Measurements from ENCODE around the gene C17orf67. TPM values are rescaled to one million over a fixed set of nuclear protein-coding genes. Genes with fewer than 3 reads are reported as not detected.

Gene C17orf67
- total and polyA plus RNA-seq, 2 experiments from 2014 or later, result 1.2 to 1.3 TPM

DNA sequence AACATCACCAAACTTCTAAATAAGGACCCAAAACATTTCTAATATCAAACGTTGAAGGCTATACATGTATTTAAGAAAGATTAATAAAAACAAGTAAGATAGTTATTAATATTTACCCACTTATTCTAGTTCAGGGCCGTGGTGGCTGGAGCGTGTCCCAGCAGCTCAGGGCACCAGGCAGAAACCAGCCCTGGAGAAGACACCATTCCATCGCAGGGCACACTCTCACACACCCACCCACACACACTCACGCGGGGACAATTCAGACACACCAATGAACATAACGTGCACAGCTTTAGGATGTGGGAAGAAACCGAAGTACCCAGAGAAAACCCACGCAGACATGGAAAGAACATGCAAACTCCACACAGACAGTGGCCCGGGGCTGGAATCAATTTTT, 13.5 kb downstream of the C17orf67 start:
- Histone ChIP-seq H3F3A (ENCODE audit: insufficient read depth) (no peaks in the 10 kb centered on the region), H3K4me1 (ENCODE audit: insufficient read depth) (no peaks in the 10 kb centered on the region), H3K27me3 (replicated peaks; ENCODE audit: insufficient read depth) (no peaks in the 10 kb centered on the region), H4K20me1 (ENCODE audit: insufficient read depth) (no peaks in the 10 kb centered on the region), H3K36me3 (ENCODE audit: low read depth) (no peaks in the 10 kb centered on the region), H3K9ac (no peak overlapping the region), H3K4me2 (ENCODE audit: unreplicated experiment) (no peak overlapping the region), H3K4me3 (no peak overlapping the region), H3K9me2 (ENCODE audit: insufficient read depth) (no peaks in the 10 kb centered on the region), H3K79me2 (ENCODE audit: insufficient read depth) (no peaks in the 10 kb centered on the region), H3K9me3 (ENCODE audit: low read depth) (no peaks in the 10 kb centered on the region), H3K27ac (no peak overlapping the region), H2AFZ (no peak overlapping the region)
- in situ Hi-C loops (cut with MboI), result loop anchor here (10.0 kb wide), 1 partner anchor 105 kb away; no protein-coding TSS in a partner anchor
- no peak for DNase-seq
- WGBS, 2 experiments (ENCODE audit: low coverage in 1 of 2, low lambda C conversion rate in 2 of 2, missing lambda C conversion rate in 2 of 2), result 74 to 80% methylated on average over 10 of the region's 10 CpGs
- TF ChIP-seq EZH2 (IDR thresholded peaks at IDR 0.05; ENCODE audit: insufficient read depth, poor library complexity, severe bottlenecking) (no peak), EZH2phosphoT487 (IDR thresholded peaks at IDR 0.05; ENCODE audit: insufficient read depth, low read depth) (no peak)

DNA sequence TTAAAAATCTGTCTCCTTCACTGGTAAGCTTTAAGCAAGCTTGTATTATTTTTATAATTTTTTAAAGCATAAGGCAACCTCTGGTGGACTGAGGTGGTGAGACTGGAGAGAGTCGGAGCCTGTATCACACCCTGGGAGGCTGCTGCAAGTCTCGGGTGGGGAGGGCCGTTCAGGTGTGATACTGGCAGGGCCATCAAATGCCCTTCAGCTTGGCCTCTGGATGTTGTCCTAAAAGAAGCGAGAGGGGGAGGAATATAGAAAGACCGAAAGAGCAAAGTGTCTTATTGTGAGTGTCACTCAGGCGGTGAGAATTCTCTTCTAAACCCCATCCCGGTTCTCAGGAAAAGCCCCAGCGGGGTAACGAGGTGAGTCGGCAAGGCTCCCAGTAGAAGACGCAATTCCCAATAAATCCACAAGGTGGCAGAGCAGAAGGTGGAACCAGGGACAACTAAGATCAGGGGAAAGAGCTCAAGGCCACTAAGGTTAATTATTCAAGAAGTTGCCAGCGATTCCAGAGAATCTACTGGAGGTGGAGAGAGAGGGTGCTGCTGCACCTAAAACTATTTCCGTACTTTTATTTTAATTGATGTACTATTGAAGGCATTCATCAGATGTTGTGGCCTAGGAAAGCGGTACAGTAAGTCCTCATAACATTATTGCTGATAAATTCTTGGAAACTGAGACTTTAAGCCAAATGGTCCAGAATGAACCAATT, 14.1 kb downstream of the C17orf67 start:
- no peaks in the 10 kb centered on the region for H4K20me1 ChIP-seq (ENCODE audit: insufficient read depth)
- DNase-seq, result peak; percentile 71
- no peaks in the 10 kb centered on the region for H3K9me2 ChIP-seq (ENCODE audit: insufficient read depth)
- no peaks in the 10 kb centered on the region for H3F3A ChIP-seq (ENCODE audit: insufficient read depth)
- H3K4me3 ChIP-seq, result no peak overlapping the region
- no peaks in the 10 kb centered on the region for H3K9me3 ChIP-seq (ENCODE audit: low read depth)
- 17 to 18% methylated on average over 14 of the region's 14 CpGs for WGBS, 2 experiments (ENCODE audit: low coverage in 1 of 2, low lambda C conversion rate in 2 of 2, missing lambda C conversion rate in 2 of 2)
- H3K9ac ChIP-seq, result no peak overlapping the region
- H3K36me3 ChIP-seq (ENCODE audit: low read depth), result no peaks in the 10 kb centered on the region
- no peak overlapping the region for H3K27ac ChIP-seq
- in situ Hi-C loops (cut with MboI), result loop anchor here (5.0 to 10.0 kb wide), 2 partner anchors 105 to 123 kb away; no protein-coding TSS in a partner anchor
- TF ChIP-seq EZH2 (IDR thresholded peaks at IDR 0.05; ENCODE audit: insufficient read depth, poor library complexity, severe bottlenecking) (no peak), EZH2phosphoT487 (IDR thresholded peaks at IDR 0.05; ENCODE audit: insufficient read depth, low read depth) (no peak)
- H2AFZ ChIP-seq, result peak overlapping the region; percentile 65
- H3K4me2 ChIP-seq (ENCODE audit: unreplicated experiment), result no peak overlapping the region
- H3K4me1 ChIP-seq (ENCODE audit: insufficient read depth), result no peaks in the 10 kb centered on the region
- H3K27me3 ChIP-seq (replicated peaks; ENCODE audit: insufficient read depth), result no peaks in the 10 kb centered on the region
- no peaks in the 10 kb centered on the region for H3K79me2 ChIP-seq (ENCODE audit: insufficient read depth)

DNA sequence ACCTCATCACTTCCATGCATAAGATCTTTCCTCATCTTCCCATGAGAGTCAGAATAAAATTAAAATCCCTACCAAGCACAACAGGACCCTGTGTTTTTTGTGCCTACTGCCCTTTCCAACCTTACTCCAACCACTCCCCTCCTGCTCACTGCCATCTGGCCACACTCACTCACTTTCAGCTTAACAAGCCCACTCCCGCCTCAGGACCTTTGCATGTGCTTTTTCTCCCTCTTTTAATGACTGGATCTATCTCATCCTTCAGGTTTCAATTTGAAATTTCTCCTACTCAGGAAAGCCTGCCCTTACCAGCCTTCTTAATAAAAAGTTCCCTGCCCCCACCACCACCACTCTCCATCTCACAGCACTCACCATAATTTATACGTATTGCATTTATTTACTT, 14.7 kb downstream of the C17orf67 start:
- DNase-seq, result no peak
- Histone ChIP-seq H3K27me3 (replicated peaks; ENCODE audit: insufficient read depth) (no peaks in the 10 kb centered on the region), H3K4me3 (no peak overlapping the region), H3K9ac (no peak overlapping the region), H2AFZ (peak overlapping the region; percentile 65), H4K20me1 (ENCODE audit: insufficient read depth) (no peaks in the 10 kb centered on the region), H3K9me2 (ENCODE audit: insufficient read depth) (no peaks in the 10 kb centered on the region), H3K36me3 (ENCODE audit: low read depth) (no peaks in the 10 kb centered on the region), H3K4me1 (ENCODE audit: insufficient read depth) (no peaks in the 10 kb centered on the region), H3K27ac (no peak overlapping the region), H3K9me3 (ENCODE audit: low read depth) (no peaks in the 10 kb centered on the region), H3K4me2 (ENCODE audit: unreplicated experiment) (no peak overlapping the region), H3F3A (ENCODE audit: insufficient read depth) (no peaks in the 10 kb centered on the region), H3K79me2 (ENCODE audit: insufficient read depth) (no peaks in the 10 kb centered on the region)
- 88 to 98% methylated on average over 2 of the region's 2 CpGs for WGBS, 2 experiments (ENCODE audit: low coverage in 1 of 2, low lambda C conversion rate in 2 of 2, missing lambda C conversion rate in 2 of 2)
- in situ Hi-C loops (cut with MboI), result loop anchor here (5.0 kb wide), 1 partner anchor 123 kb away; no protein-coding TSS in a partner anchor
- TF ChIP-seq EZH2phosphoT487 (IDR thresholded peaks at IDR 0.05; ENCODE audit: insufficient read depth, low read depth), result no peak
- no peak for TF ChIP-seq EZH2 (IDR thresholded peaks at IDR 0.05; ENCODE audit: insufficient read depth, poor library complexity, severe bottlenecking)

DNA sequence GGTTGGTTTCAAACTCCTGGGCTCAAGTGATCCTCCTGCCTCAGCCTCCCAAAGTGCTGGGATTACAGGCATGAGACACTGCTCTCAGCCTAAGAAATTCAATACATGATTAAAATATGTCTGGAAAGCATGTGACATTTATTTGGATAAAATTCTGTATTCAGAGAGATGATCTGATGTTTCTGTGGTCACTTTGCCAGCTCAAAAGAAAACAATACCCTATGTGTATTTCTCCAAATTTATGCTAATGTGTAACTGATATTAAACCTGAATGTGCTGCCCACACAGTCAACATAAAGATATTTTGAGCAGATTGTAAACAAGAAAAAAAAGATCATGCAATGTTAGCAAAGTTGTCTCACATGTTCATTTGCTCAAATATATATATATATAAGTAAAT, 16.7 kb downstream of the C17orf67 start:
- no peak overlapping the region for H3K4me3 ChIP-seq
- H3F3A ChIP-seq (ENCODE audit: insufficient read depth), result no peaks in the 10 kb centered on the region
- no peaks in the 10 kb centered on the region for H4K20me1 ChIP-seq (ENCODE audit: insufficient read depth)
- H2AFZ ChIP-seq, result no peak overlapping the region
- no peaks in the 10 kb centered on the region for H3K9me2 ChIP-seq (ENCODE audit: insufficient read depth)
- no peak overlapping the region for H3K4me2 ChIP-seq (ENCODE audit: unreplicated experiment)
- H3K36me3 ChIP-seq (ENCODE audit: low read depth), result no peaks in the 10 kb centered on the region
- no peaks in the 10 kb centered on the region for H3K4me1 ChIP-seq (ENCODE audit: insufficient read depth)
- DNase-seq, result no peak
- no peaks in the 10 kb centered on the region for H3K27me3 ChIP-seq (replicated peaks; ENCODE audit: insufficient read depth)
- no peaks in the 10 kb centered on the region for H3K79me2 ChIP-seq (ENCODE audit: insufficient read depth)
- no peak overlapping the region for H3K27ac ChIP-seq
- H3K9me3 ChIP-seq (ENCODE audit: low read depth), result no peaks in the 10 kb centered on the region
- in situ Hi-C loops (cut with MboI), result loop anchor here (5.0 kb wide), 1 partner anchor 125 kb away; no protein-coding TSS in a partner anchor
- no peak overlapping the region for H3K9ac ChIP-seq
- no peak for TF ChIP-seq EZH2 (IDR thresholded peaks at IDR 0.05; ENCODE audit: insufficient read depth, poor library complexity, severe bottlenecking)
- no peak for TF ChIP-seq EZH2phosphoT487 (IDR thresholded peaks at IDR 0.05; ENCODE audit: insufficient read depth, low read depth)
